ENCODE results near the gene C16orf54.
"Not testable (repeated sequence)": the region's sequence is repeated elsewhere in the genome, so short reads cannot be mapped to it uniquely, and the experiment has no call there.

The C16orf54 gene

GRCh38 chr16:29769507-29769906, 23.7 kb upstream of the C16orf54 start:
- no peak for DNase-seq (ENCODE audit: low spot score)

GRCh38 chr16:29767062-29767461, 21.3 kb upstream of the C16orf54 start:
- DNase-seq (ENCODE audit: low spot score): no peak

DNA sequence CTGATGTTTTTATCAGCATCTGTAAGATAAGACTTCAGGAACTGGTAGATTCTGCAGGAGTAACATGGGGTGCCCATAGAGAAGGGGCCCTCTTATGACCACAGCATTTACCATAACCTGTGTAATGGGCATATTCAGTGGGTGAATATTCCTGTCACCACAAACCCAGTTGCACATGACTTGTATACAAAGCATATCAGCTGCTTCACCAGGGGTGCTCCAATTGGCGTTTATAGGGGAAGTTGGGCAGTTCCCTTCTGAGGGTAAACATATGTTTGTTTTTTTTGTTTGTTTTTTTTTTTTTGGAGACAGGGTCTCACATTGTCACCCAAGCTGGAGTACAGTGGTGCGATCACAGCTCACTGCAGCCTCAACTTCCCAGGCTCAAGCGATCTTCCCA, 20.8 kb upstream of the C16orf54 start:
- DNase-seq (ENCODE audit: low spot score): no peak

- no peak for DNase-seq (ENCODE audit: low spot score)
Observed at GRCh38 chr16:29765167-29766032, 19.6 kb upstream of the C16orf54 start.

DNA sequence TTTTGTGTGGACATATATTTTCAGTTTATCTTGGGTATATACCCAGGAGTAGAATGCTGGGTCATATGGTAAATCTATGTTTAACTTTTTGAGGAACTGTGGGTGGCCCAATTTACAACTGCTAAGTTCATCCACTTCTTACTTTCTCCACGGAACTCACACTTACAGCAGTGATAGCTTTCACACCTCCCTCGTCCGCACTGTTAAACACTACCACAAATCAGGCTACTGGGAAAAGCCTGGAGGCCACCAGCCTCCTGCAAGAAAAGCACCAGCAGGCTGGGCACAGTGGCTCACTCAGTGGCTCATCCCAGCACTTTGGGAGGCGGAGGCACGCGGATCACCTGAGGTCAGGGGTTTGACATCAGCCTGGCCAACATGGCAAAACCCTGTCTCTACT, 17.5 kb upstream of the C16orf54 start:
- DNase-seq (ENCODE audit: low spot score): no peak

DNA sequence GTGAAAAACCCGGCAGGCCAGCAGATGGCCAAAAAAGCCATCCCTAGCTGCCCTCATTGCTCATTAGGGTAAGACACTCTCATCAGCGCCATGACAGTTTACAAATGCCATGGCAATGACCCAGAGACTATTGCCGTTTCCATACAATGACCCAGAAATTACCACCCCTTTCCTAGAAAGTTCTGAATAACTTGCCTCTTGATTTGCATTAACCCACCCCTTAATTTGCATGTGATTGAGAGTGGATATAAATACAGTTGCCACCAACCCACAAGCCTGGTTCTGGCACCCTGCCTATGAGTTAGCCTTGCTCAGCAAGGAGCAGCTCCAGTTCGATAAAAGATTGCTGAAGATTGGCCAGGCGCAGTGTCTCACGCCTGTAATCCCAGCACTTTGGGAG, 16.1 kb upstream of the C16orf54 start:
- DNase-seq (ENCODE audit: low spot score): no peak

- not testable (repeated sequence) for DNase-seq (ENCODE audit: low spot score)
Observed at GRCh38 chr16:29761280-29761651, 15.5 kb upstream of the C16orf54 start.

DNA sequence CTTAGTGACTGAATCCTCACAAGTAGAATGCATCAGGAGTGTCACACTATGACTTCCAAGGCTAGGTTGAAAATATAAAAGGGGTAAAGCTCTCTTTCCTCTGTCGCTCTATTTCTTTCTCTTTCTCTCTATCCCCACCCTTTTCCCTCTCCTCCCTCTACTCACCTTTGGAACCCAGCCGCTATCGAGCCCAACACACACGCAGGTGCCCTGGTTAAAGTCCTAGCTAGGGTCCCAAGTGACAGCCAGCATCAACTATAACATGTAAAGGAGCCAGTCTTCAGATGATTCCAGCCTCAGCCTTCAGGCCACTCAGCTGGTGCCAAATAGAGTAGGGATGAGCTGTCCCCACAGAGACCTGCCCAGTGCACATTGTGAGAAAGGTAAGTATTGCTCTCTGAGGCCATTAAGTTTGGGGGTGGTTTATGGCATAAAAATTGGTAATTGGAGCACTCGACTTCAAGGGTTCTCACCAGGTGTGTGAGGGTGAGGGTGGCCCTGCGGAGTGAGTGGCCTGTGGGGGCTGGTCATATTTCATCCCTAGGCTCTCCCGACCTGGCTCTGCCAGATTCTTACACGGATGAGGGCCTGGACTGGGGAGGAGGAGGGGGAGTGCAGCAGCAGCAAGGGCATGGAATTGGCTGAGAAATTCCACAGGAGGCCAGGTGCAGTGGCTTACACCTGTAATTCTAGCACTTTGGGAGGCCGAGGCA, 14.9 kb upstream of the C16orf54 start:
- no peak for DNase-seq (ENCODE audit: low spot score)

- no peak for DNase-seq (ENCODE audit: low spot score)
Observed at GRCh38 chr16:29757950-29758466, 12.2 kb upstream of the C16orf54 start.

DNA sequence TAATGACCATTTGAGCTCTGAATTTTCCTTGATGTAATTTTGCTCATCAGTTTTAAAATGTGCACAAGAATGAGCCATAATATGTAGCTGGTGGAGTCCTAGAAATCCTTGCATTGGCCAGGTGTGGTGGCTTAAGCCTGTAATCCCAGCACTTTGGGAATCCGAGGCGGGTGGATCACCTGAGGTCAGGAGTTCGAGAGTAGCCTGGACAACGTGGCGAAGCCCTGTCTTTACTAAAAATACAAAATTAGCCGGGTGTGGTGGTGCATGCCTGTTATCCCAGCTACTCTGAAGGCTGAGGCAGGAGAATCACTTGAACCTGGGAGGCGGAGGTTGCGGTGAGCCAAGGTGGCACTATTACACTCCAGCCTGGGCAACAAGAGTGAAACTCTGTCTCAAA, 11.3 kb upstream of the C16orf54 start:
- DNase-seq (ENCODE audit: low spot score): not testable (repeated sequence)

GRCh38 chr16:29756654-29757053, 10.9 kb upstream of the C16orf54 start:
- DNase-seq (ENCODE audit: low spot score): no peak

GRCh38 chr16:29753516-29753915, 7.7 kb upstream of the C16orf54 start:
- DNase-seq (ENCODE audit: low spot score): no peak

DNA sequence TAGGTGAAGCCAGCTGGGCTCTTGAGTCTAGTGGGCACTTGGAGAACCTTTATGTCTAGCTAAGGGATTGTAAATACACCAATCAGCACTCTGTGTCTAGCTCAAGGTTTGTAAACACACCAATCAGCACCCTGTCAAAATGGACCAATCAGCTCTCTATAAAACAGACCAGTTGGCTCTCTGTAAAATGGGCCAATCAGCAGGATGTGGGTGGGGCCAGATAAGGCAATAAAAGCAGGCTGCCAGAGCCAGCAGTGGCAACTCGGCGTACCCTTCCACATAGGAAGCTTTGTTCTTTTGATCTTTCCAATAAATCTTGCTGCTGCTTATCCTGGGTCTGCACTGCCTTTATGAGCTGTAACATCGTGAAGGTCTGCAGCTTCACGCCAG, 3.0 kb upstream of the C16orf54 start:
- DNase-seq (ENCODE audit: low spot score): not testable (repeated sequence)

- no peak for DNase-seq (ENCODE audit: low spot score)
Observed at GRCh38 chr16:29747947-29748759, 2.4 kb upstream of the C16orf54 start.

DNA sequence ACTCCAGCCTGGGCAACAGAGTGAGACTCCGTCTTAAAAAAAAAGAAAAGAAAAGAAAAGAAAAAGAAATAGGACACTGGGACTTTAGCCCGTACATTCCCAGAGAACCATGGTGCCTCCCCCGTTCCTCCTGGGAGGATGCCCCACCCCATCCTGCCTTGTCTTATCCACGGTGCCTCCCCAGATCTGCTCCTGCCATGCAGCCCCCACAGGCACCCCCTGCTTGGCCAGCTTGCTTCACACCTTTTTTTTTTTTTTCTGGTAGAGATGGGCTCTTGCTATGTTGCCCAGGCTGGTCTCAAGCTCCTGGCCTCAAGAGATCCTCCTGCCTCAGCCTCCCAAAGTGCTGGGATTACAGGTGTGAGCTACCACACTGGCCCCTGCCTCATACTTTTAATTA, 728 bp upstream of the C16orf54 start:
- DNase-seq (ENCODE audit: low spot score): not testable (repeated sequence)

DNA sequence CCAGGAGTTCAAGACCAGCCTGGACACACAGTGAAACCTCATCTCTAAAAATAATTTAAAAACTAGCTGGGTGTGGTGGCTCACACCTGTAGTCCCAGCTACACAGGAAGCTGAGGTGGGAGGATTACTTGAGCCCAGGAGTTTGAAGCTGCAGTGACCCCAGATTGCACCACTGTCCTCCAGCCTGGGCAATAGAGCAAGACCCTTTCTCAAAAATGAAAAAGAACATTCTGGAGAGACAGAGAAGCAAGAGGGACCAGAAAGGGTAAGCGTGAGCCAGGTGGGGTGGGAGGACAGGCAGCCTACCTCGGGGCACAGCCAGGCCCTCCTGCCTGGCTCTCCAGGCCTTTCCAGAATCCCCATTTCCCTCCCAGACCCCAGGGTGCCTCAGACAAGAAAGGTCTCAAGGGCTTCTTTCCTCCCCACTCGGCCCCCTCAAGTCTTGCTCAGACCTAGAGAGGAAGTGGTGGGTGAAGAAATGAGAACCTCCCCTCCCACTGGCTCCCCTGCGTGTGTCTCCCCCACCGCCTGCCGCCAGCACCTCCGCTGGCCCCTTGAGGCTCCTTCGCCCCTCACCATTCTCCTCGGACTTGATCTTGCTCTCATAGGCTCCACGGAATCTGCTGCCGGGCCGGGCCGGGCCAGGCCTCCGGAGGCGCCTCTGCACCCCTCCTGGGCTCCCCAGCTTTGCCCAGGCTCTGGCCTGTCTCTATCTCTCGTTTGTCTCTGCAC, 503 bp downstream of the C16orf54 start:
- DNase-seq (ENCODE audit: low spot score): no peak

DNA sequence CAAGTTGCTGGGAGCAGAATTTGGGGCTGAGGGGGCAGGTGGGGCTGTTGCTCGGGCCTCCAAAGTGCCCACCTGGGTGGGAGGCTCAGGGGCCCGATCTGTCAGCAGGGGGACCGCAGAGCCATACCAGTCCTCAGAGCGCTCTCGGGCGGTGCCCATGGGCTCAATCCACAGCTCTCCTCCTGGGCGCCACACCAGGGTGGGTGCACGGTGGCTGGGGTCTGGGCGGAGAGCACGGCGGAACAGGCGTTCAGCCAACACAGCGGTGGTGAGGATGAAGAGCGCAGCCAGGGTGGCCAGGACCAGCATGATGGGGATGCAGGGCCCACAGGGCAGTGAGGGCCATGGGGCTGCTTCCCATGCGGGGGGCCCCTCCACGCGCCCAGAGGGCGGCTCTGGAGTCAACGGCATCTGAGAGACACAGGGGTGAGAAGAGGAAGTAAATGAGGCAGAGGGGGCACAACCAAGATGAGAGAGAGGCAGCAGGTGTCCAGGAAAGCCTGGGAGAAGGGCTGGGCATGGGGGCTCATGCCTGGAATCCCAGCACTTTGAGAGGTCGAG, 1.2 kb downstream of the C16orf54 start:
- DNase-seq (ENCODE audit: low spot score): no peak

DNA sequence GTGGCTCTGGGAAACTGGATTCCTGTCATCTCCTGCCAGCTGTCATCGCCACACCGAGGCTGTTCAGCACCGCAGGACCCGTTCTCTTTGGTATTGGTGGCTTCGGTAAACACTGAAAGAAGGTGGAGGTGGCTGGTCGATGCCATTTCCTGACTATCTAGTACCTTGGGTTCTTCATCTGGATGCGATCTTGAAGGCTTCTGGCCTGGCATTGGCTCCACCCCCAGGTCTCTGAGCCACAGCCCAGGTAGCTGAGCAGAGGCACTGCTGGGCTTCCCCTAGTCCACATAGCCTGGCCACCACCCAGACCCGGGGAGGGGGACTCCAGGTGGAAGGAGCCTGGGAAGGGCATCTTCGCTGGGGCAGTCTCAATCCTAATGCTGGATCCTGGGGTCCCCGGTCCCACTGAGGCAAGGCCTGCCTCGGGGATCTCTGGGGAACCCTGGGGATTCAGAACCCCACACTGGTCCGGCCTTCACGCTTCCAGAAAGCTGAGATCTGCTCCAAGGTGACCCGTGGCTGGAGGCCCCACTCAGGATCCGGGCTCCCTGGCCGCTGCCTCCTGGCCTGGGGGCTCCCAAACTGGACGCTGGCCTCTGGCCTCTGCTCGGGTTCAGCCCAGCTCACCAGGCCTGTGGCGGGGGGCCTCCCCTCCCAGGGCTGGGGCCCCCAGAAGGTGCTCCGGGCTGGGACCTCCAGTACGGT, 1.8 kb downstream of the C16orf54 start:
- no peak for DNase-seq (ENCODE audit: low spot score)

DNA sequence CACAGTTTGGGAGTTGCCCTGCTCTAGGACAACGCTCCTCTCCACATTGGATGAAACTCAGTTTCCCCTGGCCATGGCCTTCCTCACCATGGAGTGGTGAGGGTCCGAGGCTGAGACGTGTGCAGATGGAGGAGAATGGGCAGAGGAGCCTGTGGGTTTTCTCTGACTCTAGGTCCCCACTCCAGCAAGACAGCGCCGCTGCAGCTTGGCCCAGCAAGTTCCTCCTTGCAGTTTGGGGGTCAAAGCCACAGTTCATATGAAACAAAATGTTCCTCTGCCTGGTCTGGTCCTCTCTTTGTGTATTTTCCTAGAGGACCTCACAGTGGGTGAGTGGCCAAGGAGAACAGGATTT, 2.3 kb downstream of the C16orf54 start:
- DNase-seq (ENCODE audit: low spot score): no peak

DNA sequence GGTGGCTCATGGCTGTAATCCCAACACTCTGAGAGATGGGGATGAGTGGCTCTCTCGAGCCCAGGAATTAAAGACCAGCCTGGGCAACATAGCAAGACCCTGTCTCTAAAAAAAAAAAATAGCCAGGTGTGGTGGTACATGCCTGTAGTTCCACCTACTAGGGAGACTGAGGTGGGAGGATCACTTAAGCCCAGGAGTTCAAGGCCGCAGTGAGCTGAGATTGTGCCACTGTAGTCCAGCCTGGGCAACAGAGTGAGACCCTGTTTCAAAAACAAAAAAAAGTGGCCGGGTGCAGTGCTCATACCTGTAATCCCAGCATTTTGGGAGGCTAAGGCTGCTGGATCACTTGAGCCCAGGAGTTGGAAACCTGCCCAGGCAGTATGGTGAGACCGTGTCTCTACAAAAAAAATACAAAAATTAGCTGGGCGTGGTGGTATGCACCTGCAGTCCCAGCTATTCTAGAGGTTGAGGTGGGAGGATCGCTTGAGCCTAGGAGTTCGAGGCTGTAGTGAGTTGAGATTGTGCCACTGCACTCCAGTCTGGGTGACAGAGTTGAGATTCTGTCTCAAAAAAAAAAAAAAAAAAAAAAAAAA, 3.0 kb downstream of the C16orf54 start:
- DNase-seq (ENCODE audit: low spot score): no peak
